WTC11 (cell line): ENCODE measurements around the gene SLC5A8. TPM values are rescaled to one million over a fixed set of nuclear protein-coding genes. Genes with fewer than 3 reads are reported as not detected.

Experiments
- ATAC-seq: fragments of 200-7000 bp; cut with Tn5 transposase; 2 replicates; pipeline ENCODE4 v1.10.0; 2021; ENCODE audit warnings: mild to moderate bottlenecking, moderate library complexity
- CTCF ChIA-PET: fragments of 300-600 bp; sonication (Branson Sonifier 250); formaldehyde crosslinking; loops from one replicate; lab custom pipeline; 2021; ENCODE audit warnings: antibody characterized with exemption; lab: Charles Lee
- POLR2A ChIA-PET: fragments of 350-600 bp; sonication (Branson Sonifier 250); formaldehyde crosslinking; loops from one replicate; lab custom pipeline; 2021; ENCODE audit warnings: antibody characterized with exemption; lab: Charles Lee
- DNase-seq: peaks from one replicate; pipeline ENCODE4 v3.0.0; 2021; ENCODE audit warnings: low spot score
- H3K27ac Mint-ChIP-seq: 2 replicates; pipeline ENCODE4 v1.8.0; 2021; ENCODE audit warnings: mixed read lengths
- H3K27me3 Mint-ChIP-seq: 2 replicates; pipeline ENCODE4 v1.8.0; 2021; ENCODE audit warnings: low read depth, mild to moderate bottlenecking, moderate library complexity, mixed read lengths
- H3K36me3 Mint-ChIP-seq: 2 replicates; pipeline ENCODE4 v1.8.0; 2021; ENCODE audit warnings: mixed read lengths
- H3K4me1 Mint-ChIP-seq: 2 replicates; pipeline ENCODE4 v1.8.0; 2022; ENCODE audit warnings: mixed read lengths
- H3K4me3 Mint-ChIP-seq: 2 replicates; pipeline ENCODE4 v1.8.0; 2021; ENCODE audit warnings: mild to moderate bottlenecking, moderate library complexity, mixed read lengths
- H3K9me3 Mint-ChIP-seq: 2 replicates; pipeline ENCODE4 v1.8.0; 2021; ENCODE audit warnings: mixed read lengths
- ARID4B ChIP-seq: sonication (generic); formaldehyde crosslinking; IDR thresholded peaks from 2 replicates; pipeline ENCODE4 v1.8.0; 2023; ENCODE audit warnings: missing genetic modification reagents, mild to moderate bottlenecking, borderline replicate concordance
- ATF1 ChIP-seq: sonication (generic); formaldehyde crosslinking; IDR thresholded peaks from 2 replicates; pipeline ENCODE4 v1.8.1; 2023; ENCODE audit warnings: mild to moderate bottlenecking, moderate library complexity, missing genetic modification reagents
- E2F5 ChIP-seq: sonication (generic); formaldehyde crosslinking; IDR thresholded peaks from 2 replicates; pipeline ENCODE4 v1.8.1; 2022; ENCODE audit warnings: mild to moderate bottlenecking, moderate library complexity, missing genetic modification reagents
- ELF4 ChIP-seq: sonication (generic); formaldehyde crosslinking; IDR thresholded peaks from 2 replicates; pipeline ENCODE4 v1.8.1; 2022; ENCODE audit warnings: low read depth, mild to moderate bottlenecking, moderate library complexity, missing genetic modification reagents
- FOXK1 ChIP-seq: sonication (generic); formaldehyde crosslinking; IDR thresholded peaks from 2 replicates; pipeline ENCODE4 v1.8.0; 2022; ENCODE audit warnings: mild to moderate bottlenecking, moderate library complexity, missing genetic modification reagents
- GTF2I ChIP-seq: fragments of 250-450 bp; sonication (Bioruptor Pico); conservative IDR thresholded peaks from 2 replicates; pipeline ENCODE4 v1.4.0; 2021; ENCODE audit warnings: mild to moderate bottlenecking
- HMGA2 ChIP-seq: fragments of 250-450 bp; sonication (Bioruptor Pico); IDR thresholded peaks from 2 replicates; pipeline ENCODE4 v1.4.0; 2021; ENCODE audit warnings: mild to moderate bottlenecking, moderate library complexity
- KAT7 ChIP-seq: sonication (generic); formaldehyde crosslinking; IDR thresholded peaks from 2 replicates; pipeline ENCODE4 v1.8.1; 2023; ENCODE audit warnings: missing genetic modification reagents, mild to moderate bottlenecking, borderline replicate concordance
- MLX ChIP-seq: sonication (generic); formaldehyde crosslinking; IDR thresholded peaks from 2 replicates; pipeline ENCODE4 v1.8.1; 2023; ENCODE audit warnings: mild to moderate bottlenecking, missing genetic modification reagents, moderate library complexity
- MYBL2 ChIP-seq: sonication (generic); formaldehyde crosslinking; IDR thresholded peaks from 2 replicates; pipeline ENCODE4 v1.8.1; 2023; ENCODE audit warnings: mild to moderate bottlenecking, moderate library complexity, missing genetic modification reagents
- OVOL2 ChIP-seq: fragments of 250-450 bp; sonication (Bioruptor Pico); IDR thresholded peaks from 2 replicates; pipeline ENCODE4 v1.9.0; 2021; ENCODE audit warnings: mild to moderate bottlenecking, borderline replicate concordance
- PREB ChIP-seq: sonication (generic); formaldehyde crosslinking; IDR thresholded peaks from 2 replicates; pipeline ENCODE4 v1.8.1; 2022; ENCODE audit warnings: mild to moderate bottlenecking, missing genetic modification reagents, moderate library complexity, borderline replicate concordance
- RORB ChIP-seq: fragments of 250-450 bp; sonication (Bioruptor Pico); IDR thresholded peaks from 2 replicates; pipeline ENCODE4 v1.9.0; 2021; ENCODE audit warnings: mild to moderate bottlenecking
- SMAD4 ChIP-seq: sonication (generic); formaldehyde crosslinking; IDR thresholded peaks from 2 replicates; pipeline ENCODE4 v1.8.0; 2022; ENCODE audit warnings: mild to moderate bottlenecking, missing genetic modification reagents
- TCF7 ChIP-seq: sonication (generic); formaldehyde crosslinking; IDR thresholded peaks from 2 replicates; pipeline ENCODE4 v1.8.0; 2022; ENCODE audit warnings: mild to moderate bottlenecking, low read depth, missing genetic modification reagents, moderate library complexity
- TEAD1 ChIP-seq: sonication (generic); formaldehyde crosslinking; IDR thresholded peaks from 2 replicates; pipeline ENCODE4 v1.8.0; 2022; ENCODE audit warnings: mild to moderate bottlenecking, missing genetic modification reagents
- TEAD4 ChIP-seq: sonication (generic); formaldehyde crosslinking; IDR thresholded peaks from 2 replicates; pipeline ENCODE4 v1.8.0; 2022; ENCODE audit warnings: mild to moderate bottlenecking, missing genetic modification reagents
- ZNF138 ChIP-seq: sonication (generic); formaldehyde crosslinking; conservative IDR thresholded peaks from 2 replicates; pipeline ENCODE4 v1.8.1; 2022; ENCODE audit warnings: mild to moderate bottlenecking, moderate library complexity, missing genetic modification reagents
- ZNF396 ChIP-seq: fragments of 250-450 bp; sonication (Bioruptor Pico); IDR thresholded peaks from 2 replicates; pipeline ENCODE4 v1.8.0; 2021; ENCODE audit warnings: mild to moderate bottlenecking, moderate library complexity, borderline replicate concordance
- ZSCAN18 ChIP-seq: fragments of 250-450 bp; sonication (Bioruptor Pico); IDR thresholded peaks from 2 replicates; pipeline ENCODE4 v2.1.2; 2022; ENCODE audit warnings: mild to moderate bottlenecking, moderate library complexity
- total RNA-seq: library from RNA; stranded (reverse); gene quantifications from 3 replicates; pipeline ENCODE4 v1.2.3, GENCODE V29; 2021
- TF ChIP-seq, protein P1 (sequence below): sonication (generic); formaldehyde crosslinking; IDR thresholded peaks from 2 replicates; pipeline ENCODE4 v1.8.0; 2022; ENCODE audit warnings: mild to moderate bottlenecking, missing genetic modification reagents
- TF ChIP-seq, protein P2 (sequence below): fragments of 250-450 bp; sonication (Bioruptor Pico); IDR thresholded peaks from 2 replicates; pipeline ENCODE4 v1.9.0; 2021; ENCODE audit warnings: mild to moderate bottlenecking

The SLC5A8 gene
- total RNA-seq, 1 experiment from 2014 or later: not detected

GRCh38 chr12:101110866-101111265 is 99.2 kb downstream of the SLC5A8 start:
- no peaks in the 10 kb centered on the region for H3K4me1 Mint-ChIP-seq
- no peaks in the 10 kb centered on the region for H3K36me3 Mint-ChIP-seq
- no peaks in the 10 kb centered on the region for H3K9me3 Mint-ChIP-seq
- H3K27ac Mint-ChIP-seq: no peak overlapping the region
- TF ChIP-seq FOXK1 (CRISPR knock-in tag) (no peak), ZNF396 (CRISPR knock-in tag) (no peak), ARID4B (CRISPR knock-in tag) (no peak), ZNF138 (CRISPR knock-in tag) (no peak), OVOL2 (CRISPR knock-in tag) (no peak), ZSCAN18 (CRISPR knock-in tag) (no peak)
- no peak for ATAC-seq
- no peak overlapping the region for H3K4me3 Mint-ChIP-seq
- H3K27me3 Mint-ChIP-seq: no peaks in the 10 kb centered on the region
- ChIA-PET POLR2A (no interaction called here), CTCF (no interaction called here)
- DNase-seq: no peak

- Mint-ChIP-seq H3K36me3 (no peaks in the 10 kb centered on the region), H3K4me3 (no peak overlapping the region), H3K4me1 (no peaks in the 10 kb centered on the region), H3K27ac (no peak overlapping the region), H3K27me3 (no peaks in the 10 kb centered on the region), H3K9me3 (peaks cover 3% of the 10 kb centered on the region; the same call in 1 of the 2 replicates)
- no peak for TF ChIP-seq KAT7 (CRISPR knock-in tag)
- TF ChIP-seq TCF7 (CRISPR knock-in tag): no peak
- no peak for TF ChIP-seq ZNF396 (CRISPR knock-in tag)
- no peak for TF ChIP-seq MYBL2
- TF ChIP-seq, protein P1, sequence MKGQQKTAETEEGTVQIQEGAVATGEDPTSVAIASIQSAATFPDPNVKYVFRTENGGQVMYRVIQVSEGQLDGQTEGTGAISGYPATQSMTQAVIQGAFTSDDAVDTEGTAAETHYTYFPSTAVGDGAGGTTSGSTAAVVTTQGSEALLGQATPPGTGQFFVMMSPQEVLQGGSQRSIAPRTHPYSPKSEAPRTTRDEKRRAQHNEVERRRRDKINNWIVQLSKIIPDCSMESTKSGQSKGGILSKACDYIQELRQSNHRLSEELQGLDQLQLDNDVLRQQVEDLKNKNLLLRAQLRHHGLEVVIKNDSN: no peak
- no peak for TF ChIP-seq RORB (CRISPR knock-in tag)
- TF ChIP-seq TEAD4 (CRISPR knock-in tag): no peak
- no peak for TF ChIP-seq HMGA2
- TF ChIP-seq ATF1: no peak
- no peak for TF ChIP-seq MLX (CRISPR knock-in tag)
- no peak for TF ChIP-seq TEAD1 (CRISPR knock-in tag)
- no peak for TF ChIP-seq PREB (CRISPR knock-in tag)
- TF ChIP-seq ELF4 (CRISPR knock-in tag): no peak
- TF ChIP-seq E2F5 (CRISPR knock-in tag): no peak
- TF ChIP-seq ZSCAN18 (CRISPR knock-in tag): no peak
- no peak for TF ChIP-seq SMAD4 (CRISPR knock-in tag)
- TF ChIP-seq GTF2I (CRISPR knock-in tag): no peak
- TF ChIP-seq, protein P2, sequence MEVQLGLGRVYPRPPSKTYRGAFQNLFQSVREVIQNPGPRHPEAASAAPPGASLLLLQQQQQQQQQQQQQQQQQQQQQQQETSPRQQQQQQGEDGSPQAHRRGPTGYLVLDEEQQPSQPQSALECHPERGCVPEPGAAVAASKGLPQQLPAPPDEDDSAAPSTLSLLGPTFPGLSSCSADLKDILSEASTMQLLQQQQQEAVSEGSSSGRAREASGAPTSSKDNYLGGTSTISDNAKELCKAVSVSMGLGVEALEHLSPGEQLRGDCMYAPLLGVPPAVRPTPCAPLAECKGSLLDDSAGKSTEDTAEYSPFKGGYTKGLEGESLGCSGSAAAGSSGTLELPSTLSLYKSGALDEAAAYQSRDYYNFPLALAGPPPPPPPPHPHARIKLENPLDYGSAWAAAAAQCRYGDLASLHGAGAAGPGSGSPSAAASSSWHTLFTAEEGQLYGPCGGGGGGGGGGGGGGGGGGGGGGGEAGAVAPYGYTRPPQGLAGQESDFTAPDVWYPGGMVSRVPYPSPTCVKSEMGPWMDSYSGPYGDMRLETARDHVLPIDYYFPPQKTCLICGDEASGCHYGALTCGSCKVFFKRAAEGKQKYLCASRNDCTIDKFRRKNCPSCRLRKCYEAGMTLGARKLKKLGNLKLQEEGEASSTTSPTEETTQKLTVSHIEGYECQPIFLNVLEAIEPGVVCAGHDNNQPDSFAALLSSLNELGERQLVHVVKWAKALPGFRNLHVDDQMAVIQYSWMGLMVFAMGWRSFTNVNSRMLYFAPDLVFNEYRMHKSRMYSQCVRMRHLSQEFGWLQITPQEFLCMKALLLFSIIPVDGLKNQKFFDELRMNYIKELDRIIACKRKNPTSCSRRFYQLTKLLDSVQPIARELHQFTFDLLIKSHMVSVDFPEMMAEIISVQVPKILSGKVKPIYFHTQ (CRISPR knock-in tag): no peak
- POLR2A ChIA-PET: no interaction called here
- ATAC-seq: peak; percentile 79
- CTCF ChIA-PET: no interaction called here
- no peak for DNase-seq
Observed at GRCh38 chr12:101108130-101108529, 101.9 kb downstream of the SLC5A8 start.
